Panc1 (cell line): ENCODE data around the gene AFP. TPM values are rescaled to one million over a fixed set of nuclear protein-coding genes. Genes with fewer than 3 reads are reported as not detected.

ENCODE experiments used
- ATAC-seq: fragments of 200-7000 bp; cut with Tn5 transposase; 2 replicates; pipeline ENCODE4 v1.9.1; 2020; ENCODE audit warnings: mild to moderate bottlenecking, moderate library complexity
- BruUV-seq: library from RNA; stranded (reverse); fragments of 400-500 nt; replicated peaks from 2 replicates; lab custom pipeline; 2021; lab: Mats Ljungman, UMichigan
- CTCF ChIA-PET: fragments of 300-600 bp; sonication (Branson Sonifier 250); formaldehyde crosslinking; loops from one replicate; lab custom pipeline; 2022; ENCODE audit warnings: antibody characterized with exemption; lab: Charles Lee
- POLR2A ChIA-PET: fragments of 300-600 bp; sonication (Branson Sonifier 250); formaldehyde crosslinking; loops from one replicate; lab custom pipeline; 2022; ENCODE audit warnings: antibody characterized with exemption; lab: Charles Lee
- DNase-seq: peaks from one replicate; pipeline ENCODE4 v3.0.0-alpha.2; 2010; ENCODE audit warnings: low read depth, low spot score
- H3K27ac ChIP-seq: 2 replicates; pipeline ENCODE4 v1.5.1; 2011; ENCODE audit warnings: mild to moderate bottlenecking, low read length, inconsistent platforms
- H3K27me3 ChIP-seq: fragments of 200-500 bp; sonication (Bioruptor generic); 2 replicates; pipeline ENCODE4 v1.6.0; 2014; ENCODE audit warnings: low read length, inconsistent platforms; ENCODE audit not compliant: control insufficient read depth, insufficient read depth
- H3K36me3 ChIP-seq: fragments of 200-500 bp; sonication (Bioruptor generic); 2 replicates; pipeline ENCODE4 v1.5.1; 2014; ENCODE audit warnings: inconsistent platforms, mild to moderate bottlenecking, low read length, moderate library complexity; ENCODE audit not compliant: control insufficient read depth, insufficient read depth
- H3K4me1 ChIP-seq: 2 replicates; pipeline ENCODE4 v1.5.1; 2011; ENCODE audit warnings: inconsistent platforms, mild to moderate bottlenecking, low read length, moderate library complexity; ENCODE audit not compliant: control insufficient read depth, insufficient read depth
- H3K4me3 ChIP-seq, 2 experiments: 2 replicates each; pipeline ENCODE4 v1.5.1; 2011 to 2012; ENCODE audit warnings: low read depth in 2 of 2, low read length in 2 of 2, mild to moderate bottlenecking in 2 of 2, inconsistent platforms in 1 of 2, moderate library complexity in 1 of 2
- H3K9me3 ChIP-seq: fragments of 200-500 bp; sonication (Bioruptor generic); 2 replicates; pipeline ENCODE4 v1.5.1; 2014; ENCODE audit warnings: low read depth, mild to moderate bottlenecking, inconsistent platforms, low read length, moderate library complexity; ENCODE audit not compliant: control insufficient read depth, insufficient read depth
- POLR2AphosphoS5 ChIP-seq: IDR thresholded peaks from 2 replicates; pipeline ENCODE4 v1.6.1; 2012; ENCODE audit warnings: mild to moderate bottlenecking, low read depth, low read length, moderate library complexity
- SIN3A ChIP-seq: IDR thresholded peaks from 2 replicates; pipeline ENCODE4 v1.6.1; 2012; ENCODE audit warnings: low read depth, mild to moderate bottlenecking, low read length, moderate library complexity, borderline replicate concordance; ENCODE audit not compliant: insufficient read depth
- TCF7L2 ChIP-seq: IDR thresholded peaks from 2 replicates; pipeline ENCODE4 v1.6.1; 2011; ENCODE audit warnings: mild to moderate bottlenecking, low read depth, low read length, inconsistent platforms
- in situ Hi-C: cut with HindIII; loops from 2 replicates; pipeline ENCODE4 v1.10.0; 2016; ENCODE audit warnings: low sequenced_read_pairs, low pct_unique_long_range_greater_than_20kb
- intact Hi-C: fragments of 100-400 bp; cut with micrococcal nuclease; formaldehyde crosslinking; loops from one replicate; pipeline ENCODE4 v1.10.0; 2022; ENCODE audit not compliant: unreplicated experiment
- total RNA-seq: library from RNA; stranded (reverse); gene quantifications from one replicate; pipeline ENCODE4 v1.2.1, GENCODE V29; 2021; ENCODE audit not compliant: unreplicated experiment
- TF ChIP-seq, protein P1 (sequence below), 2 experiments: IDR thresholded peaks; 2 replicates each; pipeline ENCODE4 v1.6.1; 2011 to 2012; ENCODE audit warnings: low read depth in 2 of 2, control low read depth in 1 of 2, low read length in 1 of 2, mild to moderate bottlenecking in 1 of 2, moderate library complexity in 1 of 2; ENCODE audit not compliant: insufficient read depth in 1 of 2
- TF ChIP-seq, protein P2 (sequence below): fragments of 450-650 bp; IDR thresholded peaks from 2 replicates; pipeline ENCODE4 v1.5.1; 2017; ENCODE audit warnings: mild to moderate bottlenecking

The AFP gene
- total RNA-seq, 1 experiment from 2014 or later, result 1.3 TPM

DNA sequence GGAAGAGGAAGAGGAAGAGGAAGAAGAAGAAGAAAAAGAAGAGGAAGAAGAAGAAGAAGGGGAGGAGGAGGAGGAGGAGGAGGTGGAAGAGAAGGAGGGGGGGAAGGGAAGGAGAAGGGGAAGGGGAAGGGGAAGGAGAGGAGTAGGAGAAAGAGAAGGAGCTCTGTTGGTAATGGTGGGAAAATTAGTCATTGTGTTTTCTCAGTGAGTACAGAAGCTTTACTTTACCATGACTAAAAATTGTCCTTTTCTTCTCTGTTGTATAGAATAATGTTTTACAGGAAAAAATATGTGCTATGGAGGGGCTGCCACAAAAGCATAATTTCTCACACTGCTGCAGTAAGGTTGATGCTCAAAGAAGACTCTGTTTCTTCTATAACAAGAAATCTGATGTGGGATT is 49.6 kb downstream of the AFP start:
- ChIA-PET CTCF (no interaction called here), POLR2A (no interaction called here)
- in situ Hi-C loops, result no loop called here
- no TSS peak for BruUV-seq
- TF ChIP-seq SIN3A, result no peak
- TF ChIP-seq, protein P1, sequence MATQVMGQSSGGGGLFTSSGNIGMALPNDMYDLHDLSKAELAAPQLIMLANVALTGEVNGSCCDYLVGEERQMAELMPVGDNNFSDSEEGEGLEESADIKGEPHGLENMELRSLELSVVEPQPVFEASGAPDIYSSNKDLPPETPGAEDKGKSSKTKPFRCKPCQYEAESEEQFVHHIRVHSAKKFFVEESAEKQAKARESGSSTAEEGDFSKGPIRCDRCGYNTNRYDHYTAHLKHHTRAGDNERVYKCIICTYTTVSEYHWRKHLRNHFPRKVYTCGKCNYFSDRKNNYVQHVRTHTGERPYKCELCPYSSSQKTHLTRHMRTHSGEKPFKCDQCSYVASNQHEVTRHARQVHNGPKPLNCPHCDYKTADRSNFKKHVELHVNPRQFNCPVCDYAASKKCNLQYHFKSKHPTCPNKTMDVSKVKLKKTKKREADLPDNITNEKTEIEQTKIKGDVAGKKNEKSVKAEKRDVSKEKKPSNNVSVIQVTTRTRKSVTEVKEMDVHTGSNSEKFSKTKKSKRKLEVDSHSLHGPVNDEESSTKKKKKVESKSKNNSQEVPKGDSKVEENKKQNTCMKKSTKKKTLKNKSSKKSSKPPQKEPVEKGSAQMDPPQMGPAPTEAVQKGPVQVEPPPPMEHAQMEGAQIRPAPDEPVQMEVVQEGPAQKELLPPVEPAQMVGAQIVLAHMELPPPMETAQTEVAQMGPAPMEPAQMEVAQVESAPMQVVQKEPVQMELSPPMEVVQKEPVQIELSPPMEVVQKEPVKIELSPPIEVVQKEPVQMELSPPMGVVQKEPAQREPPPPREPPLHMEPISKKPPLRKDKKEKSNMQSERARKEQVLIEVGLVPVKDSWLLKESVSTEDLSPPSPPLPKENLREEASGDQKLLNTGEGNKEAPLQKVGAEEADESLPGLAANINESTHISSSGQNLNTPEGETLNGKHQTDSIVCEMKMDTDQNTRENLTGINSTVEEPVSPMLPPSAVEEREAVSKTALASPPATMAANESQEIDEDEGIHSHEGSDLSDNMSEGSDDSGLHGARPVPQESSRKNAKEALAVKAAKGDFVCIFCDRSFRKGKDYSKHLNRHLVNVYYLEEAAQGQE (IDR thresholded peaks at IDR 0.05; ENCODE audit: insufficient read depth in 1 of 2, low read depth in 2 of 2, low read length in 1 of 2), result no peak
- no peak for TF ChIP-seq TCF7L2
- TF ChIP-seq, protein P2, sequence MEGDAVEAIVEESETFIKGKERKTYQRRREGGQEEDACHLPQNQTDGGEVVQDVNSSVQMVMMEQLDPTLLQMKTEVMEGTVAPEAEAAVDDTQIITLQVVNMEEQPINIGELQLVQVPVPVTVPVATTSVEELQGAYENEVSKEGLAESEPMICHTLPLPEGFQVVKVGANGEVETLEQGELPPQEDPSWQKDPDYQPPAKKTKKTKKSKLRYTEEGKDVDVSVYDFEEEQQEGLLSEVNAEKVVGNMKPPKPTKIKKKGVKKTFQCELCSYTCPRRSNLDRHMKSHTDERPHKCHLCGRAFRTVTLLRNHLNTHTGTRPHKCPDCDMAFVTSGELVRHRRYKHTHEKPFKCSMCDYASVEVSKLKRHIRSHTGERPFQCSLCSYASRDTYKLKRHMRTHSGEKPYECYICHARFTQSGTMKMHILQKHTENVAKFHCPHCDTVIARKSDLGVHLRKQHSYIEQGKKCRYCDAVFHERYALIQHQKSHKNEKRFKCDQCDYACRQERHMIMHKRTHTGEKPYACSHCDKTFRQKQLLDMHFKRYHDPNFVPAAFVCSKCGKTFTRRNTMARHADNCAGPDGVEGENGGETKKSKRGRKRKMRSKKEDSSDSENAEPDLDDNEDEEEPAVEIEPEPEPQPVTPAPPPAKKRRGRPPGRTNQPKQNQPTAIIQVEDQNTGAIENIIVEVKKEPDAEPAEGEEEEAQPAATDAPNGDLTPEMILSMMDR, result no peak
- no peak for TF ChIP-seq POLR2AphosphoS5
- no peaks in the 10 kb centered on the region for H3K36me3 ChIP-seq
- H3K27me3 ChIP-seq, result no peaks in the 10 kb centered on the region
- intact Hi-C loops, result no loop called here
- H3K4me1 ChIP-seq, result no peaks in the 10 kb centered on the region
- no peak overlapping the region for H3K27ac ChIP-seq
- H3K9me3 ChIP-seq, result no peaks in the 10 kb centered on the region
- no peak overlapping the region for H3K4me3 ChIP-seq
- ATAC-seq (no peak), DNase-seq (no peak)

DNA sequence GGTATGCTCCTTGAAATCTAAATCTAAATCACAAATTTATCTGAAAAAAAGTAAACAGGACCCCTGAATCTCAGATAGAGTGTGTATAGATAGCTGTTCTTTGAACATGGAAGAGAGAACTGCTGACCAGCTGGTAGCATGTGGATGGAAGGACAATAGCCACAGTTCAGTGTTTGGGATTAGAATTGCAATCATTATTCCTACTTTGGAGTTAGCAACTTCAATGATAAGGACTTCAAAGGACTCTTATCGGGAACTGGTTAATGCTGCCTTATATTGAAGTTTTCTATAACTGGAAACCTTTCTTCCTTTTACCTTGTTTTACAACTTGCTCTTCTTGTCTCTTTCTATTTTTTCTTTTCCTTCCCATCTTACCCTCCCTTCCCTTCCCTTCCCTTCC is 50.5 kb downstream of the AFP start:
- BruUV-seq, result no TSS peak
- CTCF ChIA-PET, result no interaction called here
- POLR2A ChIA-PET, result no interaction called here

More for the DNA sequence above, 50.5 kb downstream of the AFP start:
- H3K27ac ChIP-seq, result no peak overlapping the region
- no peaks in the 10 kb centered on the region for H3K36me3 ChIP-seq
- intact Hi-C loops (no loop called here), in situ Hi-C loops (no loop called here)
- H3K27me3 ChIP-seq, result no peaks in the 10 kb centered on the region
- H3K9me3 ChIP-seq, result no peaks in the 10 kb centered on the region
- H3K4me1 ChIP-seq, result no peaks in the 10 kb centered on the region
- TF ChIP-seq, protein P1 (IDR thresholded peaks at IDR 0.05; ENCODE audit: insufficient read depth in 1 of 2, low read depth in 2 of 2, low read length in 1 of 2), result no peak
- TF ChIP-seq SIN3A (no peak), TCF7L2 (no peak), POLR2AphosphoS5 (no peak)
- TF ChIP-seq, protein P2, result no peak
- no peak overlapping the region for H3K4me3 ChIP-seq
- ATAC-seq (no peak), DNase-seq (no peak)
